ENCODE results near the gene FNDC3B. TPM values are rescaled to one million over a fixed set of nuclear protein-coding genes. Genes with fewer than 3 reads are reported as not detected.
A peak's percentile ranks its signal among the peaks of the same experiment; 100 is the strongest.

The FNDC3B gene
- total RNA-seq, 1 experiment from 2014 or later, result 64.6 TPM

DNA sequence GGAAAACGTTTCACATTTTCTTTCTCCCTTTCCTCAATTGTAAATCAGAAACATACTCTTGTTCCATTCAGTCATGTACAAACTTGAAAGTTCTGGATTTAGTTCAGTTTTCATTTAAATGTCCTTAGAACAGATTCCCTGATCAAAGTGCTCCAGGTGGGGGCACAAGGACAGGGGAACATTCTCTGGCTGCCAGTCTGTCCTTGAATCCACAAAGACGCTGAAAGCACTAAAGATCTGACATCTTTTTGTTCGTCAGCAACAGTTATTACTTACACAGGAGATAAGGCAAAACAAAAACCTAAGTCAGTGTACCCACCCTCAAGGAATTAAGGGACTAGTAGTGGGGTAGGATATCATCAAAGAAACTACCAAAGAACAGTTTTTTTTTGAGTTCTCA is 269.7 kb downstream of the FNDC3B start:
- DNase-seq (ENCODE audit: low read depth), result no peak

DNA sequence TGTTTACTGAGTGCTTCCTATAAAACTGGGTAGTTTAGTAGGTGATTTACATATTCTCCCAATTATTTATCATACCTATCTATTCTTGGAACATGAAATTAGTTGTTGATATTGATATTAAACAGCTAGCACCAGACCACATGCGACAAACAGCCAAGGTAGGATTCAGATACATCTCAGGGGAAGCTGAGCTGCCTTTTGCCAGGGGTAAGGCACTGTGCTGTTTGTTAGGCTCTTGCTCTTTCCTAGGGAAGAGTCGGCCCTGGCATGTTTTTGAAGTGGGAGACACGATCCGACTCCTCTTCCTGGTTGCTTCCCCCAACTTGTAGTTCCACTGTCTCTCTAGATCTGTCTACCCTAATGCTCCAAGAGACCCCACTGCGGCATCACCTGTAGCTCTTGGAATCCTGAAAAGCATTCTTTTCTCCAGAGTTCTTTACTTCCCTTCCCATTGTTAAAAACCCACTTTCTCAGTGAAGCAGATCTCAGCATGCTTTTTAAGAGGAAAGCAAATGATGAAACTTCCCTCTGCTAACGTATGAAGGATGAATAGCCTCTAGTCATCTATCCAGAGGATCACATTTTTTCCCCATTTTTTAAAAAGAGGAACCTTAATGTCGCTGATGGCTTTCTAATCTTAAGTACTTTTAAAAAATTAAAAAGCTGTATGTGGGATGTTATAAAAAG is 270.5 kb downstream of the FNDC3B start:
- no peak for DNase-seq (ENCODE audit: low read depth)

DNA sequence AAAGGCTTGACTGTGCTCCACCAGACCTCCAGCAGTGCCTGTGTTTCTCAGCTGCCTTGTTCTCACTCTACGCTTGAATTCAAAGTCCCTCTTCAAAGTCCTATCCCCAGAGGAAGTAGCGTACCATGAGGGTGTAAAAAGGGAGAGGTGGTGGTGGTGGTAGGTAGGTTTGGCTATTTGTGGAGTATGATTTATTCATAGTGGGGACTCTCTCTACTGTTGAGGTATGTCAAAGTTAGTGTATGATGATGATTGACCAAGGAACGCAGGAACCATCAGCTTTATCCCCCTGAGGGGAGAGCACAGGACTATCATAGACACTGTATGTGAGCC is 271.0 kb downstream of the FNDC3B start:
- no peak for DNase-seq (ENCODE audit: low read depth)

DNA sequence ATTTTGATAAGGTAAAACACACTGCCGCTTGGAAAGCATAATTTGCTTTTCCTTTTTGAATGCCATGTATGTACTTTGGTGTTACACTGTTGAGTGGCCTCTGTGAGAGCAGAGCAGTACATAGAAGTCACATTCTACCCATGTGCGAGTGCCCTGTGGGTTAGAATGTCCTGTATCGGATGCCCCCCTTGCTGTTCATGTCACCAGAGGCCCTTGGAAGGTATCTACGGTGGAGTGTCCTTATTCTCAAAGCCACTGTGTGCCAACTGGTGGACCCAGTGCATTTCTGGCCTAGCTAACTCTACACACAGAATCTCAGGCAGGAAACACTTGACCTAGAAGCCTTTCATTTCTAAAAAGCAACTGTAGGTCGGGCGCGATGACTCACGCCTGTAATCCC is 271.8 kb downstream of the FNDC3B start:
- no peak for DNase-seq (ENCODE audit: low read depth)

DNA sequence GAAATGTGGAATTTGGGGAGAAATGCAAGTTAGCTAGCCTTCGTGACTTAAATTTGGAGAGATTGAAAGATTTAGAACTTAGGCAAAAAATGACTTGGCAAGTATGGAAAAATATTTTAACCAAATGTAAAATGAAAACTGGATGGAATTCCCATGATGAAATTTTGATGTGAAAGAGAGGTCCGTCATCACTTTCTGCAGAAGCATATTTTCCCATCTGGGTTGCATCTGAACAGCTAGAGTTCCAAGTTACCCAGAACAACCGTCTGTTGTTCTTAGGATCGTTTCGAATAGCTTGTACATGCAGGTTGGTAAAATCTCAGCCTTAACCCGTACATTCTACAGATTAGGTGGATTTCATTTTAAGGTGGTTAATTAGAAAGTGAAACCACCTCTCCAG is 272.6 kb downstream of the FNDC3B start:
- DNase-seq (ENCODE audit: low read depth), result no peak

DNA sequence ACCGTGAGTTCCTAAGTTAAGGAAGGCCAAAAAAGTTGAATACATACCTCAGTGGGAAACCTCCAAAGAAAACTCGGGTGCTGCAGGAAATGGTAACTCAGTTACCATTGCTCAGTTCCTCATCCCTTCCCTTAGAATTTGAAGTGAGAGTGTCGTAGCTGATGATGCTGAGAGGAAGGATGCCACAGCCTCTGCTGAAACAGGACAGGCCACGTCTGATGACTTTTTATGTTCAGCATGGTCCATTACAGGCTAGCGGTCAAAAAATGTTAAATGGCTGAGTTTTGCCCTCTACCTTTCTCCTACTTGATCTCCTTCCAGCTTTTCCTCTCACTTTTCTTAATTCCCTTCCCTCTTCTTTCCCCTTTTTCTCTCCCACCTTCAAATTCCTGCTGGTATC is 273.3 kb downstream of the FNDC3B start:
- DNase-seq (ENCODE audit: low read depth), result no peak

DNA sequence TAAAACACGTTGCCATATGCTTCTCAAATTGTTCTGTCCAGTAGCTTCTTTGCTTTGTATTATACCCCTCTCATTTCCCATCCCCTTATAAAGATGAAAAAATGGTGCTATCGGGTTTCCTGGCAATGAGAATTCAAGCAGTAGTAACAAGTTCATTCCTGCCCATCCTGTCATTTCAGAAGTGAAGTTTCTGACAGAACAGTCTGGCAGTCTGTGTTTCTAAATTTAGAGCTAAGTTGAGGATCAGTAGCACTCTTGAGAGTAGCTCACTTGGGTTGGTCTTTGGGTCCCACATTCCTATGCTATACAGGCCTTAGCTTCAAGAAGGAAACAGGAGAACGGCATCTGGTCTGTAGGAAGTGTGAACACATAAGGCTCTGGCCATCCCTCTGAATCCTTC is 274.3 kb downstream of the FNDC3B start:
- DNase-seq (ENCODE audit: low read depth), result no peak

DNA sequence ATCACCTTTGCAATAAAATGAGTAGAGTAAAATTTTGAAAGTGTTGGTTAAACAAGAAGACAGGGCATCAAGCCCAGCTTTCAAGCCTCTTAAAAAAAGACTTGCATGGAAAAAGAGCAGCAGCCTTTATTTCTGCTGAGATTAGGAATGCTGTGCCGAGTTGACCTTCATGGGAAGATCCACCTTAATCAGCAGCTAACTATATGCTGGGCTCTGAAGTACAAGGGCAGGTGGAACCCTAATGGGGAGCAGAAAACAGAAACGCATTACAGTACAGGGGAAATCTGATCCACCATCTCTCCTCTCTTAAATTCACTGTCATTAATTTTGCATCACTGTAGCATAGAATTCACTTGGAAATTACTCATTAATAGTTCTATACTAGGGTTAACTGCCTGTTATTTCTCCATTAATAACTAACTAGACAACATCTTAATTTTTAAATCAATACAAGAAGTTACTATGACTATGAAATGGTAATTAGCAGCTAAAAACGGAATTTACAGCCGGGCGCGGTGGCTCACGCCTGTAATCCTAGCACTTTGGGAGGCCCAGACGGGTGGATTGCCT is 275.3 kb downstream of the FNDC3B start:
- no peak for DNase-seq (ENCODE audit: low read depth)

DNA sequence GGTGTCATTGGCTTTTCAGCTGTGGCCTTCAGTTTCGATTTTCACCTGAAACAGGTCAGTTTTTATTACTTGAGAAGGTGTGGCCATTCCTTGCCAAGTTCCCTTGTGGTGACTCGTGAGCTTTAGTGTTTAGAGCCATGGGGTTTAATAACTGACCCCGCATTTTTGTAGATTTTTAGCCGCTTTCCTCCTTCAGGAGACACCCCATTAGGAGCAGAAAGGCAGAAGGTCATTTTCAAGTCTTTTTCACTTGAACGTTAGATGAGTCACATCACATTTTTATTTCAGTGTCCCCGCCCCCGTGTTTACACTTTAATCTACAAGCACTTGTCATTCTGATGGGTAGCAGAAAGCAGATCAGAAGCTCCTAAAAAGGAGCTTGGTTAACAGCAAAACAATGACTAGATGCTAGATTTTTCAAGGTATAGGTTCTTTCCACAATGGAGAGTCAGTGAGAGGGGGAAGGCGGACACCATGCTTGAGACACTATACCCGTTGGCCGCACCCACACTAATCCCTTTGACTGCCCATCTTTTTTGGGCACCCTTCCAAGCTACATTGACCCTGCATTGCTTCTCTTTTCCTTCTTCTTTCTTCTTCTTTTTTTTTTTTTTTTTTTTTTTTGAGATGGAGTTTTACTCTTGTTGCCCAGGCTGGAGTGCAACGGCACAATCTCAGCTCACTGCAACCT is 276.2 kb downstream of the FNDC3B start:
- peak; percentile 68 for DNase-seq (ENCODE audit: low read depth)

DNA sequence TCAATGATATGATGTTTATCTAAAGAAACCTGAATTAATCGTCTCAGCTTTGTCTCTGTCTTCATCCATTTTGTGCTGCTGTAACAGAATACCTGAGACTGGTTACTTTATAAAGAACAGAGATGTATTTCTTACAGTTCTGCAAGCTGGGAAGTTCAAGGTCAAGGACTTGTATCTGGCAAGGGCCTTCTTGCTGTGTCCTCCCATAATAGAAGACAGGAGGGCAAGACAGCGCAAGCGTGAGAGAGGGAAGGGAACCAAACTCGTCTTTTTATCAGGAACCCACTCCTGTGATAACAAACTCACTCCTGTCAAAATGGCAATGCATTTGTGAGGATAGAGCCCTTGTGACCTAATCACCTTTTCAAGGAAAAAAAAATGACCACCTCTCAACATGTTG is 277.4 kb downstream of the FNDC3B start:
- no peak for DNase-seq (ENCODE audit: low read depth)

DNA sequence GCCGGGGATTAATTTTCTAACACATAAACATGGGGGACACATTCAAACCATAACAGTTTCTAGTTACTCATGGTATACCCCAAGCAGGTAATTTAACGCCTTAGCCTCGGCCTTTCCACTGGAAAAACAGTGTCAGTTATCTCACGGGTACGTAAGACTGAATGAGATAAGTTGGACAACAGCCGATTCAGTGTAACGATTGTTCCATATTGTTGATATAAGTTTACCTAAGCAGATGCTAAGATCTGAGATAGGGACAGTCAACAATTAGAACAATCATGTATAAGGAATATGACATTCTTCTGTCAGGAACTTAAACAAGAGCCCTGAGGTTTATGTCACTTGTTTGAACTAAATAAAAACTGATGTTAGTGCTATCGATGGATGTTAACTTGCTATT is 278.1 kb downstream of the FNDC3B start:
- DNase-seq (ENCODE audit: low read depth), result no peak

DNA sequence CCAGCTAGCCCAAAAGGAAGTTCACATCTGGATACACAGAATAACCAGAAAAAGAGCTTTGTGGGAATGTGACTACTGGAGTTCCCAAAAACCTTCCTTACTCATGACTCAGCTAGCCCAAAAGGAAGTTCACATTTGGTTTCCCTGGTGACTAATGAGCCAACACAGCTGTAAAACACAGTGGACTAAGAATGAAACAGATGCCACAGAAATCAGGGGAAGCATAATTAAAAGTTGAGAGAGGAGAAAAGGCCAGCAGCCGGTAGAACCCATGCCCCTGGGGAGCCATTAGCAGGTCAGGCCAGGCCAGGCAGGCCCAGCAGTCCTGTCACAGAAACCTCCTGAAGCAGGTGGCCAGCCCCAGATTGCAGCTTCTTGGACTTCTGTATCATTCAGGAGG is 278.6 kb downstream of the FNDC3B start:
- DNase-seq (ENCODE audit: low read depth), result peak; percentile 99

DNA sequence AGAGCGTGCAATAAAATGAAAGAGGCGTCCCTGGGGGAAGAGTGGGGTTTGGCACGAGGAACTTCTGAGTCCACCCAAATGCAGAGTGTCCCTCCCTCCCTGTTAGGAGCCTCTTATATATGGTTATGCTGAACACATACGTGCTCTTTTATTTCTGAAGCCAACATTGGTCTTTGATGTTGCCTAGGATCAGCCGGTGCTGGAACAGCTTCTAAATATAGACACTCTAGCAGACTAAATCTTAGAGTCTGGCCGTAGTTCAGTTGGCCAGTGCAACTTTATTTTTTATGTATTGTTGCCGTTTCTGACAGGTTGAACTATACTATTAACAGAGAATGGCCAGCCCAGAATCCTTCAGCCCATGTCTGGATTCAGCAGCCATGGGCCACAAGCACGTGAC is 280.2 kb downstream of the FNDC3B start:
- DNase-seq (ENCODE audit: low read depth), result no peak

DNA sequence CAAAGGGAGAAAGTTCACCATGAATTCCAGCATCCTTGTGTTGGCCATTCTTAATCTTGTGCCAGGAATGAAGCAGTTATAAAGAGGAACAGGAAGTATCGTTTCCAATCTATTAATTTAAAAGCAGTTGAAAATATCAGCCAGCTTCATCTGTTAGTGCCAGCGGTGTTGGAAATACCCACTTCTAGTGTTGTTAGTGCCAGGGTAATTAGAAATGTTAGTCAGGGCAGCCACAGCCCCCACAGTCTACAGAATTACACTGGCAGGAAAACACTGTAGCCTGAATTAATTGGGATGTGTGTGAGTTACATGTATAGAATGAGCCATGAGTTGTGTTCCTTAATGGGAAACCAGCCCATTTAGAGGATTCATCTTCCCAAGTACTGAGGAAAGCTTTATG is 281.1 kb downstream of the FNDC3B start:
- DNase-seq (ENCODE audit: low read depth), result no peak

DNA sequence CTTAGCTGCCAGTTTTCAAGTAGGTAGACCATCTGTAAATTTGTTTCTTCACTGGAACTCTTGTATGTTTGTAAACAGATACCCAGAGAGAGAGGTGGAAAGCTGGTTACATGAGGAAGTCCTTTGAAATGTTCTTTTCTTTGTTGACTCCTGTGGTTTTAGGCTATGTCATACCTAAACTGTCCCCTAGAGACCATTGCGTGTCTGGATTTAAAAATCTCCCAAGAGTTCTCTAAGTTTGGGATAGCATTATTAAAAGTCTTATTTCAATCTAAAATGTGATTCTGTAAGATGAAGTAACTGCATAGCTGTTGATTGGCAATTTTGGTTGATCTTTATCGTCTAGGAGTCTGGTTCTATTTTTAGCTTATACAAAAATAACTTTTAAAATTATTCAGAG is 281.7 kb downstream of the FNDC3B start:
- peak; percentile 49 for DNase-seq (ENCODE audit: low read depth)

DNA sequence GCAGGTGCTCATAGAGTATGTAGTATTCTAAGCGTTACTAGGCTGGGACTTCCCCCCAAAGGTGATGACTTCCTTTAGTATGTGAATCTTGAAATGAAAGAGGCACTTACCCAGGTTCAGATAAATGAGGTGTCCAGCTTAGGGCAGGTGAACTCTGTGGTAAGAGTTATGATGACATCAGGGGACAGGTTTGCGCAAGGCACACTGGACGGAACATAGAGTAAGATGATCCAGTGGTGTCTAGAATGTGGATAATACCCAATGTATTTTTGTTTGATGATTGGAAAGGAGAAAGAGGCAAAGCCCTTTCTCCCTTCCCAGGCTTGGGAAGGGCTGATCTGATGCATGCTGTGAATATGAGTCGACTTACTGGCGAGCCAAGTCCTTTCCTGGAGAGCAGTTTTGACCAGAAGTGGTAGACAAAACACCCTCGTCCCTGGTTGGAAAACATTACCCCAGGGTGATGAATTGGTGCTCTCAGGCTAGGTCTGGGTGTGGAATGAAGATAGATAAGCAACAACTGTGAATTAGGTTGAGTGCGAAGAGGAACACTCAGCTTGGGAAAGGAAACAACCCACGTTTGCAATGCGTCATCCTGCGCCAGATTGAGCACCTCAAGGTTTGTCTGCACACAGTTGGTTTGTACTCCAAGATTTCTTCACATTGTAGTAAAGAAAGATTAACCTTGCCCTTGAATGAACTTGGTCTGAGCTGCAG is 284.7 kb downstream of the FNDC3B start:
- DNase-seq (ENCODE audit: low read depth), result no peak

DNA sequence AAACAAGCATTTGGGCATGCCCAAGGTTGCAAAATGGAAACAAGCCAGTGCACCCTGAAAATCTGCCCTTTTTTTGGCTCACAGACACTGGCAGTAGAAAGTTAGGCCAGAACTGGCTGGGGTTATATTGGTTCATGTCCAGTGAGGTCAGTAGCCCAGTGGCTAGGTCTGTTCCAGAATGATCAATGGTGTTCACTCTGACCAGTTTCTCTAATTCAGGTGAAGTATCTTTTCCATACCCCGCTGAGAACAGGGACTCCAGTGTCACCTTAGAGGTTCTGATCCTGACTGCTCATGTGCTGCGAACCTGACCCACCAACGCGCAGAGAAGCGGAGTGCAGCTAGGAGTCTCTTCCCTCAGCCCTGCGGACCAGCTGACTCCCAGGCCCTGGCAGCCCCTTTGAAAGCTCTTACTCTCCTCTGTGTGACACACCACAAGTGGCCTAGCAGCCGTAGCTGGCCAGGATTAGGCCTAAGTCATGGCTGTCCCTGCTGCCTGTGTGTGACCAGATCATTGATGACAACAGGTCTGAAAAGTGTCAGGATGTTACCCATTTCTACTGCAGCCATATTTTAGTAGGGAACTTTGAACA is 285.3 kb downstream of the FNDC3B start:
- DNase-seq (ENCODE audit: low read depth), result no peak

DNA sequence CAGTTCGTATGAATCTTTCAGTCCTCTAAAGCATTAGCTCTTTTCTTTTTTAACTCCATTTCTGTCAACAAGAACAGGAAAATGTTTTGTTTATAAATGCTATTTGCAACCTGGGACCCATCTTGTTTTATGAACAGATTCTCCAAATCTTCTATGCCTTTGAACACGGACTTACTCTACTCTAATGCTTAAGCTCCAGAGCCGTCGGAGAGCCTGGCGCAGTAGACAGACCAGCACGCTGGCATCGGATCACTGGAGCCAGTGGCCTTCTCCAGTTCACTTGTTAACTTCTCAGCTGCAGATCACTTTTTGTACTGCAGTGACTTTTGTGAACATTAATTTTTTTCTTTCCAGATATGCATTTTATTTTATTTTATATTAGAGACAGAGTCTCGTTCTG is 286.1 kb downstream of the FNDC3B start:
- DNase-seq (ENCODE audit: low read depth), result no peak

DNA sequence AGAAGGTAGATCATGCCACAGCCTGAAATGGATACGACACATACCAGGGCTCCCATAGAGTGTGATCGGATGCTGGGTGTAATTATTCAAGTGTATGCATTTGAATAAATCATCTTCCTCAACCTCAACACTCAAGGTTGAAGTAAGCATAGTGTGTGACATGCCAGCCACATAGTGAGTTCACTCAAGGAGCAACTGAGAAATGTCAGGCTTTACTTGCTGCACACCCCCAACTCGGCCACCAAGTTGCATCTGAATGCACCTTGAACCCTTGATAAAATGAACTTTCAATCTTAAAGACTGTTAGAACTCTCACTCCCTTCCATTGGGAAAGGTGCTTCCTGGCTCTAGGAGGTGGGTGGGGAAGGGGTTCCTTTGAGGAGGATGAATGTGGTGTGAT is 287.6 kb downstream of the FNDC3B start:
- DNase-seq (ENCODE audit: low read depth), result no peak

DNA sequence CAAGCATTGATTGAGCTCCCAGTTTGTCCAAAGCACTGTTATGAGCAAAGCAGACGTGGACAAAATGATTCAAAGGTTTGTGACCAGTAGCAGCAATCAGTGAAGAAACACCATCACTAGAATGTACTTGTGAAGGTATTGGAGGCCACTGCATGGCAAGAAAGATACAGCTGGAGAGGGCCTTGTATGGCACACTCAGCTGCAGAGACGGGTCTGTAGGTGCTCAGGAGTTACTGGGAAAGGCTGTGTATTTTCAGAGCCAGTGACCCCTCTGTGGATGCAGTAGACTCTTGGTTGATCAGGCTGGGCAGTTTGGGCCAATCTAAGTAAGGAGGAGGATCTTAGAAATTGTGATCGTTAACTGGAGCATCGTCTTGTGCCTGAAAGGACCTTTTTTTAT is 288.9 kb downstream of the FNDC3B start:
- DNase-seq (ENCODE audit: low read depth), result no peak

DNA sequence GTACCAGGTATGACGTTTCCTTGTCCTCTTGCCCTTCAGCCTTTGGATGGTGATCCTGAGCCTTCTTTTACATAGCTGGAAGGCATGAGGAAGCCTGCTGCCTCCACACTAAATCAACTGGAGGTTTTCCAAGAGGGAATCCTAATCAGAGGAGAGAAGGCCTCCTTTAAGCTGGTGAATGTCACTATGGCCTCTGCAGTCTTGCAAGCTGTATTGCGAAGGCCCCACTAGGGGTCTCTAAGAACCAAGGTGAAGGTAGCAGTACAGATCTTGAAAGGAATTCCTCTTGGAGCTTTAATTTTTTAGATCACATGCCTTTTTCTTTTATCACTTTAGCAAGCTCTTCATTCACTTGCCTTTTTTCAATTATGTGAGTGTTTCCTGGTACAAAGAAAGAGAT is 289.7 kb downstream of the FNDC3B start:
- DNase-seq (ENCODE audit: low read depth), result no peak

DNA sequence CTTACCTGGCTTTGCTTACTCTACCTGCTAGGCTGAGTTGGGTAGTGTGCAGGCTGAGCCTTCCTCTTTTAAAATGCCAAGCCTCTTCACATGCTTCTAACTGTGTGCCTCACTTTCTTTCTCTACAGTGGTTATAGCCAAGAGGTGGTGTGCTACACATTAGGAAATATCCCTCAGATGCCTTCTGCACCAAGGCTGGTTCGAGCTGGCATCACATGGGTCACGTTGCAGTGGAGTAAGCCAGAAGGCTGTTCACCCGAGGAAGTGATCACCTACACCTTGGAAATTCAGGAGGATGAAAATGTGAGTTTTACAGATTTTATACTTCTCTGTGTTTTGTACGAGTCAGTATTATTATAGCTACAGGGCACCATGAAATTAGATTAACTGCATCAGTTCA is 291.0 kb downstream of the FNDC3B start:
- no peak for DNase-seq (ENCODE audit: low read depth)

All from RPMI7951 (cell line).